ENCODE data around the gene FOXO6. TPM values are rescaled to one million over a fixed set of nuclear protein-coding genes. Genes with fewer than 3 reads are reported as not detected.

The FOXO6 gene
- not detected for total RNA-seq

- H3K9me3 Mint-ChIP-seq: no peaks in the 10 kb centered on the region
- H3K27ac Mint-ChIP-seq: no peak within 1 kb of the TSS
- peaks cover 2% of the 10 kb centered on the region for H3K4me1 Mint-ChIP-seq
- peak within 1 kb of the TSS; percentile 52 for H3K4me3 Mint-ChIP-seq
- peak; percentile 89 for DNase-seq
- peak; percentile 86 for ATAC-seq (ENCODE audit: low read depth)
- no peaks in the 10 kb centered on the region for H3K36me3 Mint-ChIP-seq
- H3K27me3 Mint-ChIP-seq: peaks cover 53% of the 10 kb centered on the region
- POLR2A ChIA-PET: interaction anchor here (2.4 kb wide), 1 partner anchor 10 kb away, joined by 7 read pairs; no protein-coding TSS in a partner anchor
Observed at GRCh38 chr1:41360786-41361494, at the start of gene FOXO6. Gene FOXO6 (plus strand): TSS chr1:41361434.

- Mint-ChIP-seq H3K4me3 (no peak overlapping the region), H3K36me3 (no peaks in the 10 kb centered on the region), H3K27me3 (peaks cover 18% of the 10 kb centered on the region), H3K27ac (no peak overlapping the region), H3K9me3 (no peaks in the 10 kb centered on the region), H3K4me1 (peaks cover 2% of the 10 kb centered on the region)
- POLR2A ChIA-PET: no interaction called here
- DNase-seq (no peak), ATAC-seq (ENCODE audit: low read depth) (no peak)
Observed at GRCh38 chr1:41312991-41313645, 48.1 kb upstream of the FOXO6 start.

- ATAC-seq (ENCODE audit: low read depth): no peak
Observed at GRCh38 chr1:41313661-41314131, 47.5 kb upstream of the FOXO6 start.

GRCh38 chr1:41314376-41315145 lies 46.7 kb upstream of the FOXO6 start:
- DNase-seq (no peak), ATAC-seq (ENCODE audit: low read depth) (no peak)
- H3K4me1 Mint-ChIP-seq: peaks cover 2% of the 10 kb centered on the region
- no peaks in the 10 kb centered on the region for H3K9me3 Mint-ChIP-seq
- POLR2A ChIA-PET: no interaction called here
- no peak overlapping the region for H3K27ac Mint-ChIP-seq
- H3K4me3 Mint-ChIP-seq: no peak overlapping the region
- peaks cover 16% of the 10 kb centered on the region for H3K27me3 Mint-ChIP-seq
- H3K36me3 Mint-ChIP-seq: no peaks in the 10 kb centered on the region

More at GRCh38 chr1:41313661-41314131, 47.5 kb upstream of the FOXO6 start:
- Mint-ChIP-seq H3K4me1 (peaks cover 2% of the 10 kb centered on the region), H3K4me3 (no peak overlapping the region), H3K27me3 (peaks cover 18% of the 10 kb centered on the region), H3K9me3 (no peaks in the 10 kb centered on the region), H3K36me3 (no peaks in the 10 kb centered on the region), H3K27ac (no peak overlapping the region)
- POLR2A ChIA-PET: no interaction called here
- DNase-seq: no peak

- POLR2A ChIA-PET: no interaction called here
- Mint-ChIP-seq H3K36me3 (no peaks in the 10 kb centered on the region), H3K4me1 (peaks cover 2% of the 10 kb centered on the region), H3K27me3 (peaks cover 11% of the 10 kb centered on the region), H3K9me3 (no peaks in the 10 kb centered on the region), H3K4me3 (no peak overlapping the region), H3K27ac (no peak overlapping the region)
- DNase-seq (no peak), ATAC-seq (ENCODE audit: low read depth) (no peak)
Observed at GRCh38 chr1:41315146-41315822, 46.0 kb upstream of the FOXO6 start.

- peaks cover 9% of the 10 kb centered on the region for H3K27me3 Mint-ChIP-seq
- POLR2A ChIA-PET: no interaction called here
- DNase-seq (no peak), ATAC-seq (ENCODE audit: low read depth) (no peak)
- no peaks in the 10 kb centered on the region for H3K9me3 Mint-ChIP-seq
- H3K4me1 Mint-ChIP-seq: peaks cover 2% of the 10 kb centered on the region
- no peak overlapping the region for H3K27ac Mint-ChIP-seq
- H3K4me3 Mint-ChIP-seq: no peak overlapping the region
- H3K36me3 Mint-ChIP-seq: no peaks in the 10 kb centered on the region
Observed at GRCh38 chr1:41315871-41316270, 45.4 kb upstream of the FOXO6 start.

GRCh38 chr1:41317361-41317760 lies 43.9 kb upstream of the FOXO6 start:
- DNase-seq (no peak), ATAC-seq (ENCODE audit: low read depth) (no peak)
- Mint-ChIP-seq H3K36me3 (no peaks in the 10 kb centered on the region), H3K9me3 (no peaks in the 10 kb centered on the region), H3K27me3 (peaks cover 5% of the 10 kb centered on the region), H3K27ac (no peak overlapping the region), H3K4me1 (no peaks in the 10 kb centered on the region), H3K4me3 (no peak overlapping the region)
- POLR2A ChIA-PET: no interaction called here

GRCh38 chr1:41318135-41318534 lies 43.1 kb upstream of the FOXO6 start:
- H3K4me1 Mint-ChIP-seq: no peaks in the 10 kb centered on the region
- H3K27ac Mint-ChIP-seq: no peak overlapping the region
- H3K27me3 Mint-ChIP-seq: peaks cover 5% of the 10 kb centered on the region
- no peaks in the 10 kb centered on the region for H3K36me3 Mint-ChIP-seq
- DNase-seq (no peak), ATAC-seq (ENCODE audit: low read depth) (no peak)
- no peaks in the 10 kb centered on the region for H3K9me3 Mint-ChIP-seq
- no peak overlapping the region for H3K4me3 Mint-ChIP-seq
- POLR2A ChIA-PET: no interaction called here

GRCh38 chr1:41319106-41319755 lies 42.0 kb upstream of the FOXO6 start:
- Mint-ChIP-seq H3K4me3 (no peak overlapping the region), H3K36me3 (no peaks in the 10 kb centered on the region), H3K9me3 (no peaks in the 10 kb centered on the region), H3K27ac (peak overlapping the region; percentile 26), H3K4me1 (no peaks in the 10 kb centered on the region), H3K27me3 (peaks cover under 1% of the 10 kb centered on the region)
- POLR2A ChIA-PET: no interaction called here
- ATAC-seq (ENCODE audit: low read depth): no peak
- DNase-seq: no peak

GRCh38 chr1:41319807-41320711 lies 41.2 kb upstream of the FOXO6 start:
- Mint-ChIP-seq H3K4me3 (no peak overlapping the region), H3K27ac (no peak overlapping the region)

GRCh38 chr1:41320895-41321676 lies 40.1 kb upstream of the FOXO6 start:
- Mint-ChIP-seq H3K27ac (no peak overlapping the region), H3K4me1 (no peaks in the 10 kb centered on the region), H3K27me3 (peaks cover 2% of the 10 kb centered on the region), H3K9me3 (no peaks in the 10 kb centered on the region), H3K4me3 (no peak overlapping the region), H3K36me3 (no peaks in the 10 kb centered on the region)
- ATAC-seq (ENCODE audit: low read depth) (no peak), DNase-seq (no peak)
- POLR2A ChIA-PET: no interaction called here

More at GRCh38 chr1:41319807-41320711, 41.2 kb upstream of the FOXO6 start:
- Mint-ChIP-seq H3K27me3 (no peaks in the 10 kb centered on the region), H3K4me1 (no peaks in the 10 kb centered on the region), H3K36me3 (no peaks in the 10 kb centered on the region), H3K9me3 (no peaks in the 10 kb centered on the region)
- DNase-seq: no peak
- POLR2A ChIA-PET: no interaction called here
- ATAC-seq (ENCODE audit: low read depth): no peak

All from activated naive CD8-positive, alpha-beta T cell treated with anti-CD3 and anti-CD28 coated beads, Interleukin-2, amount 10 ng/mL, durations not matched to agents 7 days and 5 days (primary cell).